ENCODE data around the gene OTULINL.

OTULINL gene

DNA sequence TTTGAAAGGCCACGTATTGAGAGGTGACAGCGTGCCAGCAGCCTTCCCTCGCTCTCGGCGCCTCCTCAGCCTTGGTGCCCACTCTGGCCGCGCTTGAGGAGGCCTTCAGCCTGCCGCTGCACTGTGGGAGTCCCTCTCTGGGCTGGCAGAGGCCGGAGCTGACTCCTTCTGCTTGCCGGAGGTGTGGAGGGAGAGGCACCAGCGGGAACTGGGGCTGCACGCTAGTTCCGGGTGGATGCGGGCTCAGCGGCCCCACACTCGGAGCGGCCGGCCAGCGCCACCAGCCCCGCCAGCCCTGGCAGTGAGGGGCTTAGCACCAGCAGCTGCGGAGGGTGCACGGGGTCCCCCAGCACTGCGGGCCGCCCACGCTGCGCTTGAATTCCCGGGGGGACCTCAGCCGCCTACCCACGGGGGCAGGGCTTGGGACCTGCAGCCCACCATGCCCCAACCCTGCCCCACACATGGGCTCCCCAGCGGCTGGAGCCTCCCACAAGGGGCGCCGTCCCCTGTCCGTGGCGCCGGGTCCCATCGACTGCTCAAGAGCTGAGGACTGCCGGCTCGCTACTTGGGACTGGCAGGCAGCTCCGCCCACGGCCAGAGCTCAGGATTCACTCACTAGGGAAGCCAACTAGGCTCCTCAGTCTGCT lies 4.4 kb upstream of the OTULINL start:
- no peak for FAIRE-seq

DNA sequence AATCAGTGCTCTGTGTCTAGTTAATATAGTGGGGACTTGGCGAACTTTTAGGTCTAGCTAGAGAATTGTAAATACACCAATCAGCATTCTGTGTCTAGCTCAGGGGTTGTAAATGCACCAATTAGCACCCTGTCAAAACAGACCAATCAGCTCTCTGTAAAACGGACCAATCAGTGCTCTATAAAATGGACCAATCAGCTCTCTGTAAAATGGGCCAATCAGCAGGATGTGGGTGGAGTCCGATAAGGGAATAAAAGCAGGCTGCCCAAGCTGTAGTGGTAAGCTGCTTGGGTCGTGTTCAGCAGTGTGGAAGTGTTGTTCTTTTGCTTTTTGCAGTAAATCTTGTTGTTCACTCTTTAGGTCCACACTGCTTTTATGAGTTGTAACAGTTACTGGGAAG lies 3.6 kb upstream of the OTULINL start:
- no peak for FAIRE-seq

GRCh38 chr5:14579246-14579645 lies 2.3 kb upstream of the OTULINL start:
- FAIRE-seq = no peak

GRCh38 chr5:14579731-14580397 lies 1.7 kb upstream of the OTULINL start:
- no peak for FAIRE-seq

GRCh38 chr5:14580398-14581034 lies 1.1 kb upstream of the OTULINL start:
- no peak for FAIRE-seq

- FAIRE-seq = no peak
Measured at GRCh38 chr5:14581891-14582796, 552 bp downstream of the OTULINL start.

DNA sequence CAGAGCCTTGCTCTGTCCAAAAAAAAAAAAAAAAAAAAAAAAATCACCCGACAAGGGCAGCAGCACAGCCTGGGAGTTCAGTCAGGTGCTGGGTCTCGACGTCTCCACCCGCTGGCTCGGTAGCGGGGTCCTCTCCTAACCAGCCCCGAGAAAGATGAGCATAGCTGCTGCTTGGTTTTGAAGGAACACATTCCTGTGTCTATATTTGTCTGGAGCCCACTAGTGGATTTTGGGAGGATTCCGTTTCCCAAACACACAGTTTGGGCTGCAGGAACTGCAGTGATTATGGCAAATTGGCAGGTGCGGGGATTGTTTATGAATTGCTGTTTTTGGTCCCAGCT lies 1.2 kb downstream of the OTULINL start:
- FAIRE-seq = no peak

- no peak for FAIRE-seq
Measured at GRCh38 chr5:14584848-14585247, 3.3 kb downstream of the OTULINL start.

- FAIRE-seq = no peak
Measured at GRCh38 chr5:14587150-14587549, 5.6 kb downstream of the OTULINL start.

GRCh38 chr5:14588145-14588544 lies 6.6 kb downstream of the OTULINL start:
- FAIRE-seq = no peak

- FAIRE-seq = no peak
Measured at GRCh38 chr5:14588758-14589543, 7.4 kb downstream of the OTULINL start.

- FAIRE-seq = no peak
Measured at GRCh38 chr5:14590949-14591348, 9.4 kb downstream of the OTULINL start.

DNA sequence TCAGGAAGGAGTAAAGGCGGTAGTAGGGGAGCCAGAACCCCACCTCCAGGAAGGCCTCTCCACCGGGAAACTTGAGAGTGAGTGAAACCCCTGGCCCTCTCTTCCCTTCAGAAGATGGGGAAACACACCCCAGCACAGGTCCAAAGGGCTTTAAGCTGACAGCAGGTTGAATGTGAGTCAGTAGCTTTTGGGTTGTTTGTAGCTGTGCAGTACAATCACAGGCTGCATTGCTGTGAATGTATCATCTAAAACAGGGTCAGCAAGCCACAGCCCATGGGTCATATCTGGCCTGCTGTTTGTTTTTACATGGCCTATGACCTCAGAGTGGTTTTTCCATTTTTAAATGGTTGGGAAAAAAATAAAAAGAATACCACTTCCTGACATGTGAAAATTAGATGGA lies 10.0 kb downstream of the OTULINL start:
- no peak for FAIRE-seq

DNA sequence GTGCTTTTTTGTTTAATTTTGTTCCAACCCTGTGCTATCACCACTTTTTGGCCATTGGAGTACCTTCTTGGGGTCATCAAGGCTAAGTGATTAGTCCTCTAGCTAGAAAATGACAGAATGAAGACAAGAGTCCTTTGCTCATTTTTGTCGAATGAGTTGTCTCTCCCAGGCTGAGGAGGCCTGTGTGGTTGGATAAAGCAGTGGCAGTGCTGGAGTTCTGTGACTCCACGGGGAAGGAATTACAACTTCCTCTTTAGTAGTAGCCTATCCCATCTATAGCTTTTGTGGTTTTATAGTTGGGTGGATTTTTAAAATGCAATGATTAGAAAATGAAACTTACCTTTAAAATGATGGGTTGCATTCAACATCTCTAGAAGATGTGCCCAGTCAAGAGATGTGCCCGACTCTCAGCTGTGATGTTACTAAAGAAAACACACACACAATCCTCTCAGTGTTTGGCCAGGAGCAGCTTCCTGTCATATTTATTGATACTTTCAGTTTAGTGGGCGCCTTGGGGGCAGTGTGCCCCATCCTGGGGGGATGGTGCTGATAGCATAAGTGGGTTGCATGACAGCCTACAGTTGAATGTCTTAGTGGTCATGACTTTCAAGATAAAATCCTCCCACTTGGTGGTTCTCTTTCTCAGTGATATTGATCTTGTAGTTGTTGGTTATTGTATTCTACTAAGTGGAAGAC lies 11.9 kb downstream of the OTULINL start:
- FAIRE-seq = no peak

DNA sequence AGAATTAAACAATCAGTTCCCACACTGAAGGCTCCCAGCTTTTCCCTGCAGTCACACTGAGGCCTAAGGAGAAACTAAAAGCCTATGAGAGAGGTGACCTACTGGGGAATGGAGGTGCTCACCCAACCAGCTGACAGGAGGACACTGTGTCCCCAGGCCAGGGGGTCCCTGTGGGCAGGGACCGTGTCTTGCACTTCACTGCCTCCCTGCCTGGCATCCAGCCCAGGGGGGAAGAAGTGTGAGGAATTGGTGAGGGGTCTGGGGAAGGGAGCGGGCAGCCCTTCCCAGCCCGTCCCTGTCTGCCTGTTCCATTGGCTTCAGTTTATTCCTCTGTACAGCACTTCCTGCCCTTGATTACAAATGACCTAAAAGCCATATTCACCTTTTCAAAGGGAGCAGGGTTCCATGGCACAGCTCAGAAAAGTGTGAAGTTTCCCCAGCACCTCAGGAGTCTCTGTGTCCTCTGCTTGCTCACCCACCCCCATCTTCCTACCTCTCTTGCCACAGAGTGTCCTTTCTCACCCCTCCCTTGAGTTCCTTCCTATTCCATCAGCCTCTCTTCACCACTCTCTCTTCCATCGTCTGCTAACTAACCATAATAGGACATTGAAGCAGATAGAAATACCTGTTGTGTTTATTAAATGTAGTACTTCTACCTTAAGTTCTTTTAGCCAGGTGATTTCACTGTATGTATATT lies 12.9 kb downstream of the OTULINL start:
- FAIRE-seq = no peak

GRCh38 chr5:14595189-14595588 lies 13.6 kb downstream of the OTULINL start:
- no peak for FAIRE-seq

DNA sequence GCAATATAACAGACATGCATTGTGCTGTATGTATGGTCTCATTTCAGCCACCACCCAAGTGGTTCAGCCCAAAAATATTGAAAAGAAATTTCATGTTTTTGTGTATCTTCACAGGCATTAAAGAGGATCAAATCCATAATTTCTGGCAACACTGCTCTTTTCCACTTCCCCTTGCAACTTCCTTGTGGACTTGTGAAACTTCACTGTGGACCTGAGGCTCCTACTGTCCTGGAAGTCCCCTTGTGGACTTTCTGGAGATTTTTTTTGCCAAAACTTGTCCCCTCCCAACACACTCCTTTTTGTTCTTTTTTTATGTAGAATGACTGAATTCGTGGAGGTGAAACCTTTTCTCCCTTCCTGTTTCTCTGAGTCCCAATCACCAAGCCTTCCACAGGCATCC lies 14.3 kb downstream of the OTULINL start:
- FAIRE-seq = no peak

GRCh38 chr5:14597080-14597479 lies 15.5 kb downstream of the OTULINL start:
- FAIRE-seq = no peak

DNA sequence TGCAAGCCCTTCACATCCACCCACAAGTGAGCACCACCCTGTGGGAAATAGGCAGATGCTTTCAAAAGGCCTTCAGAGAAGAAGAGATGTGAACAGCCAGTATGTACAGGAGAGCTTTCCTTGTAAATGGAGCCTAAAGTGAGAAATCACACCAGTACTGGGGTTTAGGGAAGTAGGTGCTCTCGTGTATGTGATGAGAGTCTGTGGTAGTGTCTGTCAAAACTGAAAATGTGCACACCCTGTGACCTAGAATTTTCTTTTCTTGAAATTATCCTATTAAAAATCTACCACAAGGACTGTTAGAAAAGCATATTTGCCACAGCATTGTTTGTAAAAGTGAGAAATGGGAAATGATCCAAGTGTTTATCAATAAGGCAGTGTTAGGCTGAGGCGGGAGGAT lies 16.6 kb downstream of the OTULINL start:
- FAIRE-seq = no peak

DNA sequence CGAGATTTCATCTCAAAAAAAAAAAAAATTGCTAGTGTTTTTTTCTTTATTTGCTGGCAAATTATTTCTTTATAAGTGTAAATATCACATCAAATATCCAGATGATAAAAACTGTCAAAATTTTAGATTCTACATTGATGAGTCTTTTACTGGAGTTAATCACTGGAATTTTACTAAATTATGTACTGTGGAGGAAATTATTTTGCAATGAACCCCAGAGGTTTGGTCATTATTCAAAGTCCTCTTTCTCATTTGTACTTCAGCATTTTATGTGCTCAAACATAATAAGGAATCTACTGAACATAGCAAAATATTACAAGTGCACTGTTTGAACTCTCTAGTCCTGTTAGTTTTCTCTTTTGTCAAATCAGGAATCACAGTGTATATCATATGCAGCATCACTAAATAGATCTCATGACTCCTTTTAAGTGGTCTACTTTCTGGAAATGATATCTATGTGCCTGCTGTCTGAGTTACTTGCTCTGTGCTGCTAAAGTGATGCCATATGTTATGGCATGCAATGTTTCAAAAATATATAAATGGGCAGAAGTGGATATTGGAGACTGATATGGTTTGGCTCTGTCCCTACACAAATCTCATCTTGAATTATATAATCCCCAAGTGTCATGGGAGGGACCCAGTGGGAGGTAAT lies 18.0 kb downstream of the OTULINL start:
- FAIRE-seq = no peak

DNA sequence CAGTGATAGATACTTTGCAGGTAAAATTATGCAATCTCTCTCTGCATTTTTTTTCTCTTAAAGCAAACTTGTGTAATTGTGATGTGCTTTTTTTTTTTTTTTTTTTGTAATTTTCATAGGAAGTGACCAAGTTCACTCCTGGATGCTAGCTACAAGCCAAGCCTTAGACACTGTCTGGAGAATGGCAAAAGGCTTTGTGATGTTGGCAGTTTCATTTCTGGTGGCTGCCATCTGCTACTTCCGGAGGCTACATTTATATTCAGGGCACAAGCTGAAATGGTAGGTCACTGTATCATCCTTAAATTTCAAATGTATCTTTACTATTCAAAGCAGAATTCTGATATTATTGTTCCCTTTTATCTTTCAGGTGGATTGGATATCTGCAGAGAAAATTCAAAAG lies 19.3 kb downstream of the OTULINL start:
- FAIRE-seq = no peak

Measured in TTC549 (cell line).